ENCODE results near the gene DVL1.

The DVL1 gene

DNA sequence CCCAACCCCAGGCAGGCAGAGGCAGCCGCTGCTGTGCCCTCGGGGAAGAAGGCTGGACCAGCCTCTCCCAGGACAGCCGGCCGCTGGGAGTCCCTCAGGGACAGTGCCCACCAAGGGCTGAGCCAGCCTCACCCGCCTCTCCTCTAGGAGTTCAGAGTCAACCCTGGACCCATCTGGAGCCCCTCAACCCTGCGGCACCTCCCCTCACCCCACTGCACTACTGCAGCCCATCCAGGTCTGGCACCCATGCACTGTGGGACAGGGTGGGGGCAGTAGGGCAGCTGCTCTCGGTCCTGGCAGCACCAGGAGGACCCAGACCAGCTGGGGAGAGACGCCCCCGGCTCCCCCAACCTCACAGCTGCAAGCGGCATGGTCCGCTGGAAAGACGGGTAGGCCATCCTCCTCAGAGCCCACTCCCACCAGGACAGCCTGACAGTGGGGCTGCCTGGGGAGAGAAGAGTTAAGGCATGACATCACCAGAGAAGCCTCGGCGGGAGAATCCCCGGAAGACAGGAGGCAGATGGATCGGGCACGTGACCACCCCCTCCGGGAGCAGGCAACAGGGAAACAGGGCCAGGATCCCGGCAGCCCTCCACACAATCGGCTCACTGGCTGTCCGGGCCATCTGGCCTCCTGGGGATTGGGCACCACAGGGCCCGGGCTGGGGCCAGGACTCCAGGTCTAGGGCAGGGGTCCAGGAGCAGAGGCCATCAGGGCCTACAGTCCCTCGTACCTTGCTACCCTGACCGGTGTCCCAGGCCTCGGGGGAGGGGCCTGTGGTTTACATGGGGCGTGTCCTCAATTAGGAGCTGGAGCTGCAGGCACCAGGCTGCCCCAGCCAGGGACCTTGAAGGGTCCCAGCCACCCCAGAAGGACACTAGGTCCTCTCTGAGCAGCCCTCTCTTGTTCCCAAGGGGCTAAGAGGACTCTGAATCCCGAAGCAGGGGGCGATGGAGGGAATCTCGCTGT is 44.6 kb downstream of the DVL1 start:
- TF ChIP-seq, protein P1, sequence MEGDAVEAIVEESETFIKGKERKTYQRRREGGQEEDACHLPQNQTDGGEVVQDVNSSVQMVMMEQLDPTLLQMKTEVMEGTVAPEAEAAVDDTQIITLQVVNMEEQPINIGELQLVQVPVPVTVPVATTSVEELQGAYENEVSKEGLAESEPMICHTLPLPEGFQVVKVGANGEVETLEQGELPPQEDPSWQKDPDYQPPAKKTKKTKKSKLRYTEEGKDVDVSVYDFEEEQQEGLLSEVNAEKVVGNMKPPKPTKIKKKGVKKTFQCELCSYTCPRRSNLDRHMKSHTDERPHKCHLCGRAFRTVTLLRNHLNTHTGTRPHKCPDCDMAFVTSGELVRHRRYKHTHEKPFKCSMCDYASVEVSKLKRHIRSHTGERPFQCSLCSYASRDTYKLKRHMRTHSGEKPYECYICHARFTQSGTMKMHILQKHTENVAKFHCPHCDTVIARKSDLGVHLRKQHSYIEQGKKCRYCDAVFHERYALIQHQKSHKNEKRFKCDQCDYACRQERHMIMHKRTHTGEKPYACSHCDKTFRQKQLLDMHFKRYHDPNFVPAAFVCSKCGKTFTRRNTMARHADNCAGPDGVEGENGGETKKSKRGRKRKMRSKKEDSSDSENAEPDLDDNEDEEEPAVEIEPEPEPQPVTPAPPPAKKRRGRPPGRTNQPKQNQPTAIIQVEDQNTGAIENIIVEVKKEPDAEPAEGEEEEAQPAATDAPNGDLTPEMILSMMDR (conservative IDR thresholded peaks at IDR 0.05; ENCODE audit: low read length): no peak
- H3K4me3 ChIP-seq (ENCODE audit: low read length): peak overlapping the region; percentile 72
- DNase-seq (ENCODE audit: low read depth): peak; percentile 73

DNA sequence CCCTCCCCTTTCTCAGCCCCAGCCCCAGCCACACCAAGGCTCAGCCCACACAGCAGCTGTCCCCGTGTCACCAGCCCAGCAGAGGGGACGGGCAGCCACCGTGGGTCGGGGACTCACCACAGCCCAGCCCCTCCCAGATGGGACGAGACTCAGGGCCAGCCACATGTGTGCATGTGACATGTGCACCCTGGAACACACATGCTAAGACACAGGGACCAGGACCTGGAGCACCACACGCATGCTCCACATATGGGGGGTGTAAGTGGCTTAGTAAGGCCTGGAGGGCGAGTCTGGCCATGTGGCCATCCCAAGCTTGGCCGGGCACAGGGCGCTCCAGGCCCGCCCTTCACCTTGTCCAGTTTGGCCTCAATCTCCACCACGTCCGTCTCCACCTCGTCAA is 45.5 kb downstream of the DVL1 start:
- DNase-seq (ENCODE audit: low read depth): no peak
- TF ChIP-seq, protein P1 (conservative IDR thresholded peaks at IDR 0.05; ENCODE audit: low read length): no peak
- no peak overlapping the region for H3K4me3 ChIP-seq (ENCODE audit: low read length)

DNA sequence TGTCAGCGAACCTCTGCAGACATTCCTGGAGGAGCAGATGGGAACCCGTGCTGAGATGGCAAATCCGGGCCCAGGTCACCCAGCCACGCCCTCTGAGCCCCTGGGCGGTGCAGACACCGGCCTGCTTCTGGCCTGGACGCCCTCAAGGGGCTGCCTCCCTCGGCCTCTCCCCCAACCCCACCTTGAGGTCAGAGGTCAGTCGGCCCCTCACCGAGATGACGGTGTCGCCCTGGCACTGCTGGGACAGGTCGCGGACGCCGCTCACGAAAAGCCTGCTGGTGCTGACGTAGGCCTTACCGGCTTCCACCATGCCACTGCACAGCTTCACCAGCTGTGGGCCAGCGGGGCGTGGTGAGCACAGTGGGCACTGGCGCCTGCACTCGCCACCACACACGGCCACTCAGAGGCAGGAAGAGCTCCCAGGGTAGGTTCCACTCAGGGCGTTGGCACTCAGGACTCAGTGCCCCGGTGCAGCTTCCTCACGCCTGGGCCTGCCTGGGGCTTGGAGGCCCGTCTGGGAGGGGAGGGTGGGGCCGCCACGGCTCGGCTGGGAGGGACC is 46.2 kb downstream of the DVL1 start:
- DNase-seq (ENCODE audit: low read depth): no peak
- no peak overlapping the region for H3K4me3 ChIP-seq (ENCODE audit: low read length)
- TF ChIP-seq, protein P1 (conservative IDR thresholded peaks at IDR 0.05; ENCODE audit: low read length): no peak

DNA sequence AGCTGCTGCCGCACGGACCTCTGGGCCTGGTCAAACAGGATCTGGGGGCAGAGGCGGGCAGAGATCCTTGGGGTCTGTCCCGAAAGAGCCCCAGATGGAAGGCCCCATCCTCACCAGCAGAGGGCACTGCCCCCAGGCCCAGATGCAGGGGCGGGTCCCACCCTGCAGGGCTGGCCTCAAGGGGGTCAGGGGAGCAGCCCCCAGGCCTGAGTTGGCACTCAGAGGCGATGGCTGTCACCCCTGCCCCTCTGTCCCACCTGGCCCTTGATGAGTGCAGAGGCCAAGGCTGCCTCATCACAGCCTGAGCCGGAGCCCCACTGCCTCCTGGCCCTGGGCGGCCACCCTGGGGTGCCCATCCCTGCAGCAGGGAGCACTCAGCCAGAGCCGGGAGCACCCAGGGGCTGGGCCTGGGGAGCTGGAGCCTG is 47.2 kb downstream of the DVL1 start:
- TF ChIP-seq, protein P1 (conservative IDR thresholded peaks at IDR 0.05; ENCODE audit: low read length): peak; percentile 39
- H3K4me3 ChIP-seq (ENCODE audit: low read length): no peak overlapping the region
- DNase-seq (ENCODE audit: low read depth): no peak

DNA sequence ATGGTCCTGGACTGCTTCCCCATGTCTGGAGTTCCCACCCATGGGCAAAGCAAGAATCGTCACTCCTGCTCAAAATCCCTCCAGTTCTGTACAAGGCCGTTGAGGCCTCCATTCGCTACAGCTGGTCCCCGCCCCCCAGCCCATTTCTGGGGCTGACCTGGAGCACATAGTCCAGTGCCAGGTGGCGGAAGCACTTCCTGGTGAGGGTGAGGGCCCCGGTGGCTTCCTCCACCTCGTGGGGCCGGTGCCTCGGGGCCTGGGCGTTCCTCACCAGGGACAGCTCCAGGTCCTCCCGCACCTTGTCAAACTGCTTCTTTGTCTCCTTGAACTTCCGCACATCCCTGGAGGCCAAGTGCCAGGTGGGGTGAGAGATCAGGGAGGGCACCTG is 48.9 kb downstream of the DVL1 start:
- DNase-seq (ENCODE audit: low read depth): no peak
- TF ChIP-seq, protein P1 (conservative IDR thresholded peaks at IDR 0.05; ENCODE audit: low read length): no peak
- H3K4me3 ChIP-seq (ENCODE audit: low read length): no peak overlapping the region

DNA sequence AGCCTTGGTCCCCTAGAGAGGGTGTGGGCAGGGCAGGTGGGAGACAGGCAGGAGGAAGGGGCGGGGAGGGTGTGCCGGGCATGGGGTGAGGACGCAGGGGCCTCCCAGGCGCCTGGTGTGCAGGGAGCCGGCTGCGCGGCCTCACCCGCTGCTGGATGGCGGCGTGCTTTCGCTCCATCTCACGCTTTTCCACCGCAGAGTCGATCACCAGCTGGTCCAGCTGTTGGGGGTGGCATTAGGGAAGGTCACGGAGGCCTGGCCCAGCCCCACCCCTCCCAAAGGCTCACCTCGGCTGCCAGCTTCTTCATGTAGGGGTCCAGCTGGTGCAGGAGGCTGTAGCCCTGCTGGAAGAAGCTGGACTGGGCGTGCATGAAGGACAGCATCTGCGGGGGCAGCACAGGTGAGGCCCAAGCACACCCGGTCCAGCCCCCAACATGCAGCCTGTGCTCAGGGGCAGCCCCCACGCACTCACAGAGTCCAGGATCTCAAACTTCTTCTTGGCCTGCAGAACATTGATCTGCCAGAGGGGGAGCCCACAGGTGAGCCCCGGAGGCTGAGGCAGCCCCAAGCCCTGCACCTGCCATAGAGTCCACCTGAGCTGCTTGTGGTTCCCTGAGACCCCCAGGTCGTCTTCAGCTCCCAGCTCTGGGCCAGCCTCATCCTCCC is 49.4 kb downstream of the DVL1 start:
- TF ChIP-seq, protein P1 (conservative IDR thresholded peaks at IDR 0.05; ENCODE audit: low read length): peak; percentile 14; the same call in 1 of the 2 replicates
- no peak for DNase-seq (ENCODE audit: low read depth)

More for the DNA sequence above, 49.4 kb downstream of the DVL1 start:
- no peak overlapping the region for H3K4me3 ChIP-seq (ENCODE audit: low read length)

Measured in AG10803 (cell line).